Medulla oblongata (tissue), 1 donor: ENCODE results near the gene RPS21.
A peak's percentile ranks its signal among the peaks of the same experiment; 100 is the strongest.

Experiments
- DNase-seq: peaks from one replicate; pipeline ENCODE4 v3.0.0-alpha.2; 2015; ENCODE audit errors: extremely low spot score

The RPS21 gene

GRCh38 chr20:62386383-62387218, at the start of gene RPS21:
Gene RPS21 (plus strand): TSS chr20:62387103. CDS start chr20:62387339, 236 bp downstream.
- peak; percentile 93 for DNase-seq

- no peak for DNase-seq
Measured at GRCh38 chr20:62337558-62338293, 49.2 kb upstream of the RPS21 start.

GRCh38 chr20:62338294-62338620, 48.6 kb upstream of the RPS21 start:
- DNase-seq = no peak

DNA sequence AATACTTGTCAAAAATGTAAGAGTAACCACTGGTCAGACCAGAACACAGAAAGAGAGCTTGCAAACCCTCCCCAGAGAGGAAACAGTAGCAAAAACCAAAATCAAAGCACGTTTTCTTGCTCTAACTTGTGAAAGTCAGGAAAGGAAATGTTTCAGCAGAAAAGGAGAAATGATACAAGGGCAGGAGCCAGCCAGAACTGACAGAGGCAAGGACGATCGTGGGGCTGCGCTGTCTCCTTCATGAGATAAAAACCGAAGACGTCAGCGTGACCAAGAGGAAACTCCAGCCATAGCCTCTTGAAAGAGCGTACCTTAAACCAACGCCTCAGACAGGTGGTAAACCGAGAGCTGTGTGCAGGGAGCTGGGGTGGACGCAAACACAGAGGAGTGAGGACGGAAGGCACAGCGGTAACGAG, 47.2 kb upstream of the RPS21 start:
- peak; percentile 31 for DNase-seq

DNA sequence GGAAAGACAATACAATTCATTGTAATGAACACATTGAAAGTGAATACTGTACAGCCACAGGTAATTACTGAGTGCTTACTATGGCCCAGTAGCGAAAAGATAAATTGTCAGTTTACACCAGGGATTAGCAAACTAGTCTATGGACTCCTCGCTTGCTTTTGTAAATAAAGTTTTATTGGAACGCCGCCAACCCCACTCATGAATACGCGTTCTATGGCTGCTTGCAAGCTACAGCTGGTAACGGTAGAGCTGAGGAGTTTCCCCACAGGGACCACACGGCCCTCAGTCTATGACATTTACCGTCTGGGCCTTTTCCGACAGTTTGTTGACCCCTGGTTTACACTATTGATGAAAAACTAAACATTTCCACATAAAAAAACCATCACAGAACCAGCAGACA, 44.0 kb upstream of the RPS21 start:
- no peak for DNase-seq

DNA sequence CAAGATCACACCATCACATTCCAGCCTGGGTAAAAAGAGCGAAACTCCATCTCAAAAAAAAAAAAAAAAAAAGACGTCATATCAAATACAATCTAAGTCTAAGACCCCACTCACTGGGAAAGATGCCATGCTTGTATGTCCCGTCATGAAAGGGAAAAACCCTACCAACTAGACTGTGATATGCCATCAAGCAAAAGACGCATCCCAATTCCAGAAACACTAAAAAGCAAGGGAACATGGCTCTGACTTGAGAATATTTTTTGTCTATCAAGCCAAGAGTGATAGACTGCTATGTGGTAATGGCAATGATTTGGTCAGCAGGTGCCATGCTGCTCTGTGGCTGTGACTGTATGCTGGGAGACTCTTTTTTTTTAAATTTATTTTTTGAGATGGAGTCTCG, 42.8 kb upstream of the RPS21 start:
- DNase-seq = no peak

GRCh38 chr20:62344782-62345181, 42.1 kb upstream of the RPS21 start:
- no peak for DNase-seq

DNA sequence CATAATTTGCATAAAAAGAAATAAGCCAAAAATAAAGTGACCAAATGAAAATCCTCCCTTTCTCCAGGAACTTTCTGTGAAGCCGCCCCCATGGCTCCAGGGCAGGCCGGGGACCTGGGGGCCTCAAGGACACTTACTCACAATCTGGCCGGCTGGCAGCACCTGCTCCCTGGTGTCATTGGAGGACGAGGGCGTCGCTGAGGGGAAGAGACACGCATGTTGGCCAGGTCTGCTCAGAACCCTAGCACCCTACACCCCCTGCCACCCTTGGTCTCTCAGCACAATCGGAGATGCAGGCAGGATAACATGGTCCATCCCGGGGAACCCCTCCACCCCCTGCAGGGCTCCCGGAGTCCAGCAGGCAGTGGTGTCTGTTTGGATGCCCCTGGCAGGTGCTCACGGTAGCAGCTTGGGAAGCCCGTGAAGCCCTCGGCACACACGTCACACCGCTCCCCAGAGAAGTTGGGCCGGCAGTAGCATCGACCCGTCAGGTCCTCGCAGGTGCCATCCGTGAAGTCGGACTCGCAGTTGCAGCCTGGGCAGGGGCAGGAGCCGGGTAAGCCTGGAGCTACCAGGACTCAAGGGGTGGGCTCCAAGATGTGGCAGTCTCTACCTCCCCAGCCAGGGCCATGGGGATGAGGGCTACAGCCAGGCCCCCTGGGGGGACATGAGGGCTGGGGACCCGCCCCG, 41.1 kb upstream of the RPS21 start:
- DNase-seq = no peak

DNA sequence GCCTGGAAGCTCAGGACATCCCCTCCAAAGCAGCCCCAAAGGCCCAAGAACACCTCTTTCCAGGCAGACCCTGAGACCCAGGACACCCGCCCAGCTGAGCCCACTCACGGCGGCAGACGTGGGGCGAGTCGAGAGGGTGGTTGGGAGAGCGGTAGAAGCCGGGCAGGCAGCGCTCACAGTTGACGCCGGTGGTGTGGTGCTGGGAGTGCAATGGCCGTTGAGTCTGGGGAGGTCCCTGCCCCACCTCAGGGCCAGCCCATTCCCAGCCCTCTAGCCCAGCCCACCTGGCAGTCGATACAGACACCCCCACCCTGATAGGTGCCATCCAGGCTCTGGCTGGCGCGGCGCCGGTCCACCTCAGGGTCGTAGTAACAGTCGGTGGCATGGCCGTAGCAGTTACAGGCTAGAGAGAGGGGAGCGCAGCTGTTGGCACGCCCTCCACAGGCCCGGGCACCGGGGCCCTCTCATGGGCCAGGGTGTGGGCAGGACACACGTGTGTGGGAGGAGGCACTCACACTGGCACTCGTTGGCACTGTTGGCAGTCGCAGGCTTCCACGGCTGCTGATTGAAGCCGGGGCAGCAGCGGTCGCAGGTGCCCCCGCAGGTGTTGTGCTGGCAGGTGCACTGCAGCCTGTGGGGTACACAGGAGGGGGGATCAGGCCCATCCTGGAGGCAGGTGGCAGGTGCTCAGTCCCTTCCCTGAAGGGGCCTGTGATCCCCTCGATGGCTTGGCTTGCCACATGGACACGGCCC, 40.3 kb upstream of the RPS21 start:
- DNase-seq = no peak

DNA sequence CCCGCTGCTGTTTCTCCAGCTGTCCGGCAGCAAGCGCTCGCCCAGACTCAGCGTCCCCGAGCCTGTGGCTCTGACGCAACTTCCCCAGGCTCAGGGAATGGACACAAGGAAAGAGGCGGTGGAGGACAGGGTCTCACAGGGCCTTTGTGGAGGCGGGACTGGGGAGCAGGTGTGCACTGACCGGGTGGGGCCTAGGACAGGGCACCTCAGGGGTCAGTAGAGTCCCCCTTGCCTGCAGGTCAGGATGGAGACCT, 39.8 kb upstream of the RPS21 start:
- DNase-seq = no peak

DNA sequence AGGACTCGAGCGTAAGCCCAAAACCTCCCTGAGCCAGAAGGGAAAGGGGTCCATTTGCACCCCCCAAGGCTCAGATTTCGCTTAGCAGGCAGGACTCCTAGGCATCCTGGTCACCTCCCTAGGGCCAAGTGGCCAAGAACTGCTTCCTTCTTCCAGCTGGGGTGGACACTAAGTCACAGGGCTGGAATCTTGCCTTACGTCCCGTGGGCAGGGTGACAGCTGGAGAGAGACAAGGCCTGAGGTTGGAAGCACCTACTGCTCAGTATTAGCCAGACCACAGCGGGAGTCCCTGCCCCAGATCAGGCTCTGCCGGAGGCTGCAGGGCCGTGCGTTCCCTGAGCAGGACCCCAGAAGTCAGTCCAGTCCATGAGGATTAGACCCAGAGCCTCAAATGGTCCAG, 39.5 kb upstream of the RPS21 start:
- DNase-seq = peak; percentile 65

GRCh38 chr20:62348604-62349003, 38.3 kb upstream of the RPS21 start:
- DNase-seq = no peak

- no peak for DNase-seq
Measured at GRCh38 chr20:62349556-62350097, 37.3 kb upstream of the RPS21 start.

DNA sequence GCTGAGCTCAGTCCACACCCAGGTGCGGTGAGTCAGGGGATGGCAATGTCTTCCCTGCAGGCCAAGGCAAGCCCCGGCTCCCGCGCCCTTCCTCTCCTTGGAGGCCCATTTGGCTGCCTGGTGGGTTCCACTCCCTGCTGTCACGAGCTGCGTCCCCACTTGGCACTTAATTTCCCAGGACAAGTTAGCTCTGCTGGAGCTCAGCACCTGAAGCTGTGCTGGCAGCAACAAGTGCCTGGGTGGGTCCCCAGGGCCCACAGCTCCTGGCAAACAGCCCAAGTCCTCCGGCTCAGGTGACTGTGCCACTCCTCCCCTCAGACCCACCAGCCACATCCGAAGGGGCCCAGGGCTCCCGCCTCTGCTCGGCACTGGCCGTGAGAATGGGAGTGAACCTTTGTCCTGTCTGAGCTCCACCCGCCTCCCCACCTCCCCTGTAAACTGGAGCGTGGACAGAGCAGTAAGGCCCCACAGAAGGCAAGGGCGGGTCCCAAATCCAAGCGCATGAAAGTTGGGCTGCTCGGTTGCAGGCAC, 36.7 kb upstream of the RPS21 start:
- no peak for DNase-seq

DNA sequence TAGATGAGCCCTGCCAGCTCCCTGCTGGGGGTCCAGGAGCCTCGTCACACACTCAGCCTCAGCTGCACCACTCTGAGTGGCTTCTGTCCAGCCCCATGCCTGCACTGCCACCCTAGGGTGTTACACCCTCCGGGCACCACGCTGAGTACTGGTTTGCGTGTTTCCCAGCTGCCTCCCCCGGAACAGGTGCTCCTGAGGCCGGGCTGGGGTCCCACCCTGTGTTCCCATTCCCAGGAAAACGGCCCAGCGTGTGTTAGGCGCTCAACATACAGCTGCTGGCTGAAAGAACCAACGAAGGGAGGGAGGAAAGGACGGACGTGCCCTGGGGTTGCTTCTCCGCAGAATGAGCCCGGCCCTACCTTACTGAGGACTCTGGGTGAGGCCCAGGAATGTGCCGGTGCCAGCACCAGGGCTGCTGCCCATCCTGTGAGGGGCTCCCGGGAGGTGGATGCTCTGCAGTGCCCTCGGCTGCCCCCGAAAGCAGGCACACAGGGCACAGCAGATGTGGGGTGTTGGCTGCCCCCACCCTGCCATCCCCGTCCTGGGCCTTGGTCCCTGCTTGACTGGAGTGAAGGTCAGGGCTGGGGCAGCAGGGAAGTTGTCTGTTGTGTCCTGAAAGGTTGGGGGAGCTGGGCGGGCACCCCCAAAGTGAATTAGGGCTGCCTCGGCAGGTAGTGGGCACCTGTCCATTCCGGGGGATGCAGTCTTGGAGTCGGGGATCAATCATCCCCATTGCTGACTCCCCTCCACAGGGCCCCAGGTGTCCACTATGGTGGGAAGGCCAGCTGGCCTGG, 36.1 kb upstream of the RPS21 start:
- DNase-seq = no peak

DNA sequence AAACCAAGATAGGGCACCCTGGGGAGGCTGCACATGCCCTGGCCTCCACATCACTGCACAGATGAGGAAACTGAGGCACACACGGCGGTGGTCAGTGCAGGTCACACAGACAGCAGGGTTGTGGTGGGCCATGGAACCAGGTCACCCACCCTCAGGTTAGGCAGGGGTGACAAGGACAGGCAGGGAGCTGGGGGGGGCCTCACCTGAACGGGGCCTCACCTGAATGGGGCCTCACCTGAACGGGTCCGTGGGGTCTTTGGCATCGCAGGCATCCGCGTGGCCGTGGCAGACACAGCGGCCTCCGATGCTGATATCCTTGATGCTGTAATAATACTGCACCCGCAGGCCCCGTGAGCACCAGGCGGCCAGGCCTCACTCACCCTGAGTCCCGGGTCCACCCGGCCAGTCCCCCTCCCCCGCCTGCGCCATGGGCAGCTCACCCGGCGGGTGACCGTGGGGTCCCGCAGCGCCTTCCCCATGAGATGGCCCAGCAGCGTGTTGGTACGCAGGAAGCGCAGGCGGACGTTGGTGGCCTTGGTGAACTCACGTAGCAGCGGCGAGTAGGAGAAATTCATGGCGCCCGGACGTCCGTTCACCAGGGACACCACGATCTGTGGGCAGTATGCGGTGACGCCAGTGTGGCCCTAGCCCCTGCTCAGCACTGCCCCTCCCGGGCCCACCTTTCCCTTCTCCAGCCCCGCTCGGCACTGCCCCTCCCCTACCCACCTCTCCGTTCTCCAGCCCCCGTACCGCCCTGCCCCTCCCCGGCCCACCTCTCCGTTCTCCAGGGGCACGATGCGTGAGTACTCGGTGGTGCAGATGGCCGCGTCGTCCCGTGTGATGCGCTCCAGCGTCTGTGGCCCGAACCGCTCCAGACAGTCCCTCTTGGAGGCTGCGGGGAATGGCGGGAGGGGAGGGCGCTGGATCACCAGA, 35.2 kb upstream of the RPS21 start:
- no peak for DNase-seq

GRCh38 chr20:62352402-62353288, 34.3 kb upstream of the RPS21 start:
- peak; percentile 80 for DNase-seq

- no peak for DNase-seq
Measured at GRCh38 chr20:62353289-62354030, 33.4 kb upstream of the RPS21 start.
